ENCODE measurements around the gene PAPPA.
A peak's percentile ranks its signal among the peaks of the same experiment; 100 is the strongest.

PAPPA gene

DNA sequence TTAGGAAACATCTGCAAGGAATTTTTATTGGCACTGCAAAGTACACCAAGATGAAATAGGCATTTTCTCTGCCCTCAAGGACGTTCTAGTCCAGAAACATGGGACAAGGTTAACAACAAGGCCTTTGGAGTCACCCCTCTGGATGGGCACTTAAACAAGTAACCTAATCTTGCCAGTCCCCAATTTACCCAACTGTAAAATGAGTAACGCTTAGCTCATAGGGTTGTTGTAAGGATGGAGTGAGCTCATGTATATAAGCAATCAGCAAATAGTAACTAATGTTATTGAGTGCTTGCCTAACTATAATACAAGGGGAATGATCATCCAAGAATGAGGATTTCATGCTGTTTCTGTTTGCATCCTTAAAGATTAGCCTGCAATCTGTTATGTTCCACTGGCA, 189.3 kb downstream of the PAPPA start:
- no peaks in the 10 kb centered on the region for H3K27me3 ChIP-seq (ENCODE audit: control insufficient read depth in 1 of 2, insufficient read depth in 2 of 2, low read length in 2 of 2)
- H3K36me3 ChIP-seq (ENCODE audit: insufficient read depth, low read length): no peaks in the 10 kb centered on the region
- H3K4me3 ChIP-seq (ENCODE audit: low read depth in 1 of 2, low read length in 2 of 2): no peak overlapping the region
- H3K4me1 ChIP-seq (ENCODE audit: insufficient read depth, low read length): no peaks in the 10 kb centered on the region
- no peak overlapping the region for H3K27ac ChIP-seq (ENCODE audit: low read depth, low read length)
- H3K9me3 ChIP-seq (ENCODE audit: low read length): no peaks in the 10 kb centered on the region
- no peak overlapping the region for H3K9ac ChIP-seq (ENCODE audit: low read length)

- no peak overlapping the region for H3K27ac ChIP-seq (ENCODE audit: low read depth, low read length)
- H3K4me3 ChIP-seq (ENCODE audit: low read depth in 1 of 2, low read length in 2 of 2): no peak overlapping the region
- no peaks in the 10 kb centered on the region for H3K9me3 ChIP-seq (ENCODE audit: low read length)
- no peaks in the 10 kb centered on the region for H3K36me3 ChIP-seq (ENCODE audit: insufficient read depth, low read length)
- H3K27me3 ChIP-seq (ENCODE audit: control insufficient read depth in 1 of 2, insufficient read depth in 2 of 2, low read length in 2 of 2): no peaks in the 10 kb centered on the region
- H3K4me1 ChIP-seq (ENCODE audit: insufficient read depth, low read length): no peaks in the 10 kb centered on the region
- no peak overlapping the region for H3K9ac ChIP-seq (ENCODE audit: low read length)
Measured at GRCh38 chr9:116344416-116344815, 190.8 kb downstream of the PAPPA start.

GRCh38 chr9:116345393-116345792, 191.8 kb downstream of the PAPPA start:
- no peak overlapping the region for H3K27ac ChIP-seq (ENCODE audit: low read depth, low read length)
- no peaks in the 10 kb centered on the region for H3K4me1 ChIP-seq (ENCODE audit: insufficient read depth, low read length)
- H3K9ac ChIP-seq (ENCODE audit: low read length): no peak overlapping the region
- H3K4me3 ChIP-seq (ENCODE audit: low read depth in 1 of 2, low read length in 2 of 2): no peak overlapping the region
- no peaks in the 10 kb centered on the region for H3K9me3 ChIP-seq (ENCODE audit: low read length)
- H3K36me3 ChIP-seq (ENCODE audit: insufficient read depth, low read length): no peaks in the 10 kb centered on the region
- H3K27me3 ChIP-seq (ENCODE audit: control insufficient read depth in 1 of 2, insufficient read depth in 2 of 2, low read length in 2 of 2): no peaks in the 10 kb centered on the region

GRCh38 chr9:116345817-116346216, 192.2 kb downstream of the PAPPA start:
- no peaks in the 10 kb centered on the region for H3K9me3 ChIP-seq (ENCODE audit: low read length)
- H3K27ac ChIP-seq (ENCODE audit: low read depth, low read length): no peak overlapping the region
- no peak overlapping the region for H3K4me3 ChIP-seq (ENCODE audit: low read depth in 1 of 2, low read length in 2 of 2)
- H3K27me3 ChIP-seq (ENCODE audit: control insufficient read depth in 1 of 2, insufficient read depth in 2 of 2, low read length in 2 of 2): no peaks in the 10 kb centered on the region
- H3K4me1 ChIP-seq (ENCODE audit: insufficient read depth, low read length): no peaks in the 10 kb centered on the region
- H3K9ac ChIP-seq (ENCODE audit: low read length): no peak overlapping the region
- no peaks in the 10 kb centered on the region for H3K36me3 ChIP-seq (ENCODE audit: insufficient read depth, low read length)

GRCh38 chr9:116349684-116350083, 196.1 kb downstream of the PAPPA start:
- Histone ChIP-seq H3K36me3 (ENCODE audit: insufficient read depth, low read length) (no peaks in the 10 kb centered on the region), H3K27ac (ENCODE audit: low read depth, low read length) (no peak overlapping the region), H3K27me3 (ENCODE audit: control insufficient read depth in 1 of 2, insufficient read depth in 2 of 2, low read length in 2 of 2) (no peaks in the 10 kb centered on the region), H3K4me1 (ENCODE audit: insufficient read depth, low read length) (peaks cover 2% of the 10 kb centered on the region), H3K9me3 (ENCODE audit: low read length) (no peaks in the 10 kb centered on the region), H3K9ac (ENCODE audit: low read length) (no peak overlapping the region), H3K4me3 (ENCODE audit: low read depth in 1 of 2, low read length in 2 of 2) (no peak overlapping the region)

GRCh38 chr9:116350213-116350612, 196.6 kb downstream of the PAPPA start:
- Histone ChIP-seq H3K36me3 (ENCODE audit: insufficient read depth, low read length) (no peaks in the 10 kb centered on the region), H3K4me1 (ENCODE audit: insufficient read depth, low read length) (peaks cover 7% of the 10 kb centered on the region), H3K4me3 (ENCODE audit: low read depth in 1 of 2, low read length in 2 of 2) (no peak overlapping the region), H3K9me3 (ENCODE audit: low read length) (no peaks in the 10 kb centered on the region), H3K27me3 (ENCODE audit: control insufficient read depth in 1 of 2, insufficient read depth in 2 of 2, low read length in 2 of 2) (no peaks in the 10 kb centered on the region), H3K9ac (ENCODE audit: low read length) (no peak overlapping the region), H3K27ac (ENCODE audit: low read depth, low read length) (no peak overlapping the region)

DNA sequence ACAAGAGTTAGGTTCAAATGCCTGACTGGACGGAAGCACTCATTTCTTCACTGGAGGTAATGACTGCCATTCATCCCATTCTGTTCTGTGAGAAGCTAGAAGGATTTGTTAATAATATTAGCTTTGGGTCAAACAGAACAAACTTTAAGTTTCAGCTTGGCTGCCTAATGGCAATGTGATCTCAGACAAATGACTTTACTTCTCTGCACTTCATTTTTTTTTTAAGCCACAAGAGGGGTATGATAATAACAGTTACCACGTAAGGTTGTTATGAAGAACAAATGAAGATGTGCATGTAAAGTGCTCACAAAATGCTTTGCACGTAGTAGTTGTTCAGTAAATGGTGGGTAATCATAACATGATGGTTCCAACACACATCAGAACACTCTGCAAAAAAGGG, 199.4 kb downstream of the PAPPA start:
- H3K27ac ChIP-seq (ENCODE audit: low read depth, low read length): no peak overlapping the region
- no peaks in the 10 kb centered on the region for H3K27me3 ChIP-seq (ENCODE audit: control insufficient read depth in 1 of 2, insufficient read depth in 2 of 2, low read length in 2 of 2)
- H3K4me3 ChIP-seq (ENCODE audit: low read depth in 1 of 2, low read length in 2 of 2): no peak overlapping the region
- no peaks in the 10 kb centered on the region for H3K9me3 ChIP-seq (ENCODE audit: low read length)
- no peaks in the 10 kb centered on the region for H3K36me3 ChIP-seq (ENCODE audit: insufficient read depth, low read length)
- H3K4me1 ChIP-seq (ENCODE audit: insufficient read depth, low read length): peaks cover 19% of the 10 kb centered on the region
- no peak overlapping the region for H3K9ac ChIP-seq (ENCODE audit: low read length)

DNA sequence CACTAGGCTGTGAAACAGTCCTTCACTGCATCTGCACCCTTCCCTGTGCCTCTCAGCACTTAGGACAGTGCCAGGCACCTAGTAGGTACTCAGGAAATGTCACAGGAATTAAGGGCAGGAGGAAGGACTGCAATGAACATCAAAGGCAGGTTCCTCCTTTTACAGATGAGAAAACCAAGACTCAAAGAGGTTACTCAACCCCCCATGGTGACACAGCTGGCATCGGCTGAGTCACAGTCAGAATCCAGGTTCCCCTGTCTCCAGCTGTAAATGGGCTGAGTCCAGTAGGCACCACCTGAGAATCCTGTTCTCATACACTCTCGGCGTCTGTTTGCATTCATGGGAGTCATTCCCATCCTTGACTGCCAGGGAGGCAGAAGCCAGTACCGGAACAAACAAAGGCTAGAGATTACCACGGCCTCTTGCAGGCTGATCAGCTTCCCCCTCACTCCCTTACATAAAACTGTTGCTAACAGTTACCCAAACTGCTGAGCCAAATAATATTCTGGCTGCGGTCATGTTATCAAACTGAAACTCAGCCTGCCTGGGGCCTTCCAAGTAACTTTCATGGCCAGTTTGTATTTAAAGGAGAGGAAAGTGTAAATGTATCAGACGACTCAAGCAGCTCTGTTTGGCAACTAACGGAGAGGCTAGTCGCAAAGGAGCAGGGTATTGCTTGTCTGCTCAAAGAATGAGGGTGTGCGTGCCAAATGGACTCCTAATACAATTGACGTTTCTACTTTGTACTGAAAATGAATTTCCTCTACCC, 201.7 kb downstream of the PAPPA start:
- H3K9me3 ChIP-seq (ENCODE audit: low read length): no peaks in the 10 kb centered on the region
- peaks cover 26% of the 10 kb centered on the region for H3K4me1 ChIP-seq (ENCODE audit: insufficient read depth, low read length)
- H3K4me3 ChIP-seq (ENCODE audit: low read depth in 1 of 2, low read length in 2 of 2): peak overlapping the region in 1 of 2 donors; percentile 5
- no peaks in the 10 kb centered on the region for H3K36me3 ChIP-seq (ENCODE audit: insufficient read depth, low read length)
- H3K27me3 ChIP-seq (ENCODE audit: control insufficient read depth in 1 of 2, insufficient read depth in 2 of 2, low read length in 2 of 2): no peaks in the 10 kb centered on the region
- H3K9ac ChIP-seq (ENCODE audit: low read length): peak overlapping the region; percentile 2
- peak overlapping the region; percentile 19 for H3K27ac ChIP-seq (ENCODE audit: low read depth, low read length)

GRCh38 chr9:116358251-116358650, 204.7 kb downstream of the PAPPA start:
- Histone ChIP-seq H3K36me3 (ENCODE audit: insufficient read depth, low read length) (no peaks in the 10 kb centered on the region), H3K4me1 (ENCODE audit: insufficient read depth, low read length) (peaks cover 26% of the 10 kb centered on the region), H3K27me3 (ENCODE audit: control insufficient read depth in 1 of 2, insufficient read depth in 2 of 2, low read length in 2 of 2) (no peaks in the 10 kb centered on the region), H3K9me3 (ENCODE audit: low read length) (no peaks in the 10 kb centered on the region), H3K9ac (ENCODE audit: low read length) (no peak overlapping the region), H3K27ac (ENCODE audit: low read depth, low read length) (no peak overlapping the region), H3K4me3 (ENCODE audit: low read depth in 1 of 2, low read length in 2 of 2) (no peak overlapping the region)

- Histone ChIP-seq H3K4me3 (ENCODE audit: low read depth in 1 of 2, low read length in 2 of 2) (no peak overlapping the region), H3K27ac (ENCODE audit: low read depth, low read length) (no peak overlapping the region), H3K9me3 (ENCODE audit: low read length) (no peaks in the 10 kb centered on the region), H3K36me3 (ENCODE audit: insufficient read depth, low read length) (no peaks in the 10 kb centered on the region), H3K4me1 (ENCODE audit: insufficient read depth, low read length) (peaks cover 24% of the 10 kb centered on the region), H3K27me3 (ENCODE audit: control insufficient read depth in 1 of 2, insufficient read depth in 2 of 2, low read length in 2 of 2) (no peaks in the 10 kb centered on the region), H3K9ac (ENCODE audit: low read length) (no peak overlapping the region)
Measured at GRCh38 chr9:116360016-116360415, 206.4 kb downstream of the PAPPA start.

- H3K27me3 ChIP-seq (ENCODE audit: control insufficient read depth in 1 of 2, insufficient read depth in 2 of 2, low read length in 2 of 2): no peaks in the 10 kb centered on the region
- H3K4me3 ChIP-seq (ENCODE audit: low read depth in 1 of 2, low read length in 2 of 2): no peak overlapping the region
- no peak overlapping the region for H3K27ac ChIP-seq (ENCODE audit: low read depth, low read length)
- H3K4me1 ChIP-seq (ENCODE audit: insufficient read depth, low read length): peaks cover 16% of the 10 kb centered on the region
- H3K9ac ChIP-seq (ENCODE audit: low read length): no peak overlapping the region
- no peaks in the 10 kb centered on the region for H3K9me3 ChIP-seq (ENCODE audit: low read length)
- no peaks in the 10 kb centered on the region for H3K36me3 ChIP-seq (ENCODE audit: insufficient read depth, low read length)
Measured at GRCh38 chr9:116360989-116361388, 207.4 kb downstream of the PAPPA start.

DNA sequence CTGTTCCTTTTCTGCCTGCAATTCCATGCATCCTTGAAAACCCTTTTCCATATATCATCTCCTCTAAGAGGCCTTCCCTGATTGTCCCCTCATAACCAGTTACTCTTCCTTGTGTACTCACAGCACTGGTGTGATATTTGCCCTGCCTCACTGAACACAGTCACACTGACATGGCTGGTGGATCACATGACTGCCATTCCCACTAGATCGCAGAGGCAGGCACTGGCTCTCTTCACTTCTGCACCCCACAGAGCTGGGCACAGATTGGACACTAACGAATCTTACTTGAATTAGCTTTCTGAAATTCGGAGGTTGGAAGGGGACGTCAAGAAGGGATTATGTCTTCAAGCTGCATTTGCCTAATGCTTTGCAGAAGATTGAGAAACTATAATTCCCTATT, 208.0 kb downstream of the PAPPA start:
- Histone ChIP-seq H3K36me3 (ENCODE audit: insufficient read depth, low read length) (no peaks in the 10 kb centered on the region), H3K27ac (ENCODE audit: low read depth, low read length) (no peak overlapping the region), H3K9ac (ENCODE audit: low read length) (no peak overlapping the region), H3K9me3 (ENCODE audit: low read length) (no peaks in the 10 kb centered on the region), H3K4me1 (ENCODE audit: insufficient read depth, low read length) (peaks cover 12% of the 10 kb centered on the region), H3K4me3 (ENCODE audit: low read depth in 1 of 2, low read length in 2 of 2) (no peak overlapping the region), H3K27me3 (ENCODE audit: control insufficient read depth in 1 of 2, insufficient read depth in 2 of 2, low read length in 2 of 2) (no peaks in the 10 kb centered on the region)

Measured in muscle layer of colon (tissue), 2 donors.